Measurements from ENCODE around the gene TBC1D22B.

Gene TBC1D22B

DNA sequence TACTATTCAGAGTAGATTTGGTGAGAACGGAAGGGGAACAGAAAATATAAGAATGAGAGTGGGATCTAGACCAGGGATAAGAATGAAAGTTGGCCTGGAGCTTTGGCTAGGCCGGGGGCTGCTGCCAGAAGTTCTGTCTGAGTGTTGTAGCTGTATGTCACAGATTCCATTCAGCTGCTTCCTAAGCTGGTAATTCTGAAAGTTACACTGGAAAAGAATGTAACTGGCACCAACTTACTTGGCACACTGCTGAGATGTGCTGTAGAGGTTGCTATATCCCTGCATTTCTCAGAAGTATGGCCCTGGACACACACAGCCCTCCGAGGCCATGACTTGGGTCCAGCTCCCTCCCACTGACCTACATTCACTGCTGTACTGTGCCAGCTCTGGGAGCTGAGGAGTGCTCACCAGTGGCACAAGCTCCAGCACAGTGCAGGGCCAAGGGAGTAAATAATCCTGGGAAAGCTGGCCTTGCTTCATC, 26.1 kb downstream of the TBC1D22B start:
- Histone ChIP-seq H3K9ac (ENCODE audit: low read length) (no peak overlapping the region), H2AFZ (ENCODE audit: low read depth, low read length, severe bottlenecking) (no peak overlapping the region), H3K9me2 (replicated peaks; ENCODE audit: insufficient read depth, low read length) (no peaks in the 10 kb centered on the region), H3K4me2 (ENCODE audit: low read depth, low read length, poor library complexity, severe bottlenecking) (no peak overlapping the region), H3K27ac (ENCODE audit: low read depth, low read length) (no peak overlapping the region), H3K36me3 (ENCODE audit: low read length) (no peaks in the 10 kb centered on the region), H3K9me3 (ENCODE audit: insufficient read depth, low read length) (no peaks in the 10 kb centered on the region), H3F3A (ENCODE audit: insufficient read depth) (no peaks in the 10 kb centered on the region), H3K27me3 (ENCODE audit: low read length) (no peaks in the 10 kb centered on the region), H3K79me2 (ENCODE audit: insufficient read depth, low read length) (no peaks in the 10 kb centered on the region), H3K4me3 (ENCODE audit: insufficient read depth, low read length, poor library complexity, severe bottlenecking) (no peak overlapping the region), H4K20me1 (ENCODE audit: low read depth, low read length) (no peaks in the 10 kb centered on the region)
- TF ChIP-seq, protein P1, sequence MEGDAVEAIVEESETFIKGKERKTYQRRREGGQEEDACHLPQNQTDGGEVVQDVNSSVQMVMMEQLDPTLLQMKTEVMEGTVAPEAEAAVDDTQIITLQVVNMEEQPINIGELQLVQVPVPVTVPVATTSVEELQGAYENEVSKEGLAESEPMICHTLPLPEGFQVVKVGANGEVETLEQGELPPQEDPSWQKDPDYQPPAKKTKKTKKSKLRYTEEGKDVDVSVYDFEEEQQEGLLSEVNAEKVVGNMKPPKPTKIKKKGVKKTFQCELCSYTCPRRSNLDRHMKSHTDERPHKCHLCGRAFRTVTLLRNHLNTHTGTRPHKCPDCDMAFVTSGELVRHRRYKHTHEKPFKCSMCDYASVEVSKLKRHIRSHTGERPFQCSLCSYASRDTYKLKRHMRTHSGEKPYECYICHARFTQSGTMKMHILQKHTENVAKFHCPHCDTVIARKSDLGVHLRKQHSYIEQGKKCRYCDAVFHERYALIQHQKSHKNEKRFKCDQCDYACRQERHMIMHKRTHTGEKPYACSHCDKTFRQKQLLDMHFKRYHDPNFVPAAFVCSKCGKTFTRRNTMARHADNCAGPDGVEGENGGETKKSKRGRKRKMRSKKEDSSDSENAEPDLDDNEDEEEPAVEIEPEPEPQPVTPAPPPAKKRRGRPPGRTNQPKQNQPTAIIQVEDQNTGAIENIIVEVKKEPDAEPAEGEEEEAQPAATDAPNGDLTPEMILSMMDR (IDR thresholded peaks at IDR 0.05; ENCODE audit: insufficient read depth, low read length, poor library complexity, severe bottlenecking): no peak
- no peak for TF ChIP-seq EZH2phosphoT487 (conservative IDR thresholded peaks at IDR 0.05; ENCODE audit: low read length)

DNA sequence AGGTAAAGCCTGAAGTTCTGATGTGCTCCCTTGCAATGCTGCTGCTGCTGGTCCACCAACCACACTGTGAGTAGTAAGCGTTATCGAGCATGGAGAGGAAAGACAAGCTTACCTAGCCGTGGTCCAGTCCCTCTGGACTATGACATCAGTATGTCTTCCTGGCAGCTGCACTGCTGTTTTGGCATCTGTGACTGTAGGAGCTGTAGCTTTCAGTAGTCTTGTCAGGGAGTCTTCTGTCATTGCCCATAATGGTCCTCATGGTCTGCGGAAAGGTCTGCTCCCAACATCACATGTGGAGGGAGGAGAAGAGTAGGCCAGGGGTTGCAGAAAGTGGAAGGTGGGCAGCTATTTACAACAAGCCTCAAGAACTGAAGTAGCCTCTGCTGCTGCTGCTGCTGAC, 27.2 kb downstream of the TBC1D22B start:
- Histone ChIP-seq H3K4me3 (ENCODE audit: insufficient read depth, low read length, poor library complexity, severe bottlenecking) (no peak overlapping the region), H3K27me3 (ENCODE audit: low read length) (no peaks in the 10 kb centered on the region), H3K27ac (ENCODE audit: low read depth, low read length) (no peak overlapping the region), H3K9ac (ENCODE audit: low read length) (no peak overlapping the region), H3K4me2 (ENCODE audit: low read depth, low read length, poor library complexity, severe bottlenecking) (no peak overlapping the region), H3F3A (ENCODE audit: insufficient read depth) (no peaks in the 10 kb centered on the region), H4K20me1 (ENCODE audit: low read depth, low read length) (no peaks in the 10 kb centered on the region), H2AFZ (ENCODE audit: low read depth, low read length, severe bottlenecking) (no peak overlapping the region), H3K36me3 (ENCODE audit: low read length) (no peaks in the 10 kb centered on the region), H3K79me2 (ENCODE audit: insufficient read depth, low read length) (no peaks in the 10 kb centered on the region), H3K9me3 (ENCODE audit: insufficient read depth, low read length) (no peaks in the 10 kb centered on the region), H3K9me2 (replicated peaks; ENCODE audit: insufficient read depth, low read length) (no peaks in the 10 kb centered on the region)
- TF ChIP-seq EZH2phosphoT487 (conservative IDR thresholded peaks at IDR 0.05; ENCODE audit: low read length): no peak

DNA sequence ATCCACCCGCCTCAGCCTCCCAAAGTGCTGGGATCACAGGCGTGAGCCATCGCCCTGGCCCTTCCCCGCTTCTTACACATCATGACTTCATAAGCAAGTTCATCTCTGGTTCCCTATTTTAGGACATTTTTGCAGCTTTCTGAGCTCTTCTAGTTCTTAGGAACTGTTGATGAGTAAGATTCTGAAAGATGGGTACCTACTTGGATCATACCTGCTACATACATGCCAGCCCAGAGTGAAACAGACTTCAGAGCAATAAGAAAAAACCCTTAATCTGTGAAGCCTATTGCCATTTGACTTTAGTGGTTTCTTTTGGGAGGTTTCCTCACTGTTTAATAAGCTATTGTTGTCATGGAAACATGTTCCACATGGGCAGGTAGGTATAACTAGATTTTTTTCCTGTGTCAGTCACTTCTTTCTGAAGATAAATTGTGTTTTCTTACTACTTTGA, 28.3 kb downstream of the TBC1D22B start:
- no peaks in the 10 kb centered on the region for H3K27me3 ChIP-seq (ENCODE audit: low read length)
- no peak overlapping the region for H3K27ac ChIP-seq (ENCODE audit: low read depth, low read length)
- H2AFZ ChIP-seq (ENCODE audit: low read depth, low read length, severe bottlenecking): no peak overlapping the region
- no peak for TF ChIP-seq EZH2phosphoT487 (conservative IDR thresholded peaks at IDR 0.05; ENCODE audit: low read length)
- TF ChIP-seq, protein P1 (IDR thresholded peaks at IDR 0.05; ENCODE audit: insufficient read depth, low read length, poor library complexity, severe bottlenecking): no peak
- no peak overlapping the region for H3K9ac ChIP-seq (ENCODE audit: low read length)
- H3K36me3 ChIP-seq (ENCODE audit: low read length): no peaks in the 10 kb centered on the region
- H3K79me2 ChIP-seq (ENCODE audit: insufficient read depth, low read length): no peaks in the 10 kb centered on the region
- no peak overlapping the region for H3K4me3 ChIP-seq (ENCODE audit: insufficient read depth, low read length, poor library complexity, severe bottlenecking)
- no peaks in the 10 kb centered on the region for H3K9me3 ChIP-seq (ENCODE audit: insufficient read depth, low read length)
- no peaks in the 10 kb centered on the region for H4K20me1 ChIP-seq (ENCODE audit: low read depth, low read length)
- H3K4me2 ChIP-seq (ENCODE audit: low read depth, low read length, poor library complexity, severe bottlenecking): no peak overlapping the region
- no peaks in the 10 kb centered on the region for H3F3A ChIP-seq (ENCODE audit: insufficient read depth)
- no peaks in the 10 kb centered on the region for H3K9me2 ChIP-seq (replicated peaks; ENCODE audit: insufficient read depth, low read length)

DNA sequence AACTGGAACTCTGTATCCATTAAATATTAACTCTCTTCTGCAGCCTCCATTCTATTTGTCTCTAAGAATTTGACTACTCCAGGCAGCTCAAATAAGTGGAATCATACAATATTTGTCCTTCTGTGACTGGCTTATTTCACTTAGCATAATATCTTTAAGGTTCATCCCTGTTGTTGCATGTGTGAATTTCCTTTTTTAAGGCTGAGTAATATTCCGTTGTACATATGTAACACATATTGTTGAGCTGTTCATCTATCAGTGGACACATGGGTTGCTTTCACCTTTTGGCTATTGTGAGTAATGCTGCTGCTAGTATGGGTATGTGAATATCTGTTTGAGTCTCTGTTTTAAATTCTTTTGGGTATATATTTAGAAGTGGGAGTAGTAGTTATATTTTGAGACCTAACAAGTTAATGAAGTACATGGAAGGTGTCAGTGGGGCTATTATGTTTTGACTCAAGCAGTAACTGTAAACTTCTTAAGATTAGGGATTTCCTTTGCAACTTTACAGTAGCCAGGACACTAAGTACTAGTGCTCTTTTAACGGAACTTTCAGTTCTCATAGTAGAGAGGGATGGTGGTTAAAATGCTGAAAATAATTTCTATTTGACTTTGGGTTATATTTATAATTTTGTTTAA, 30.1 kb downstream of the TBC1D22B start:
- Histone ChIP-seq H3K9me3 (ENCODE audit: insufficient read depth, low read length) (no peaks in the 10 kb centered on the region), H4K20me1 (ENCODE audit: low read depth, low read length) (no peaks in the 10 kb centered on the region), H2AFZ (ENCODE audit: low read depth, low read length, severe bottlenecking) (no peak overlapping the region), H3K79me2 (ENCODE audit: insufficient read depth, low read length) (no peaks in the 10 kb centered on the region), H3K9ac (ENCODE audit: low read length) (no peak overlapping the region), H3K4me3 (ENCODE audit: insufficient read depth, low read length, poor library complexity, severe bottlenecking) (no peak overlapping the region), H3K9me2 (replicated peaks; ENCODE audit: insufficient read depth, low read length) (no peaks in the 10 kb centered on the region), H3K27ac (ENCODE audit: low read depth, low read length) (no peak overlapping the region), H3F3A (ENCODE audit: insufficient read depth) (no peaks in the 10 kb centered on the region), H3K36me3 (ENCODE audit: low read length) (no peaks in the 10 kb centered on the region; the same call in 1 of the 2 replicates), H3K4me2 (ENCODE audit: low read depth, low read length, poor library complexity, severe bottlenecking) (no peak overlapping the region), H3K27me3 (ENCODE audit: low read length) (no peaks in the 10 kb centered on the region)
- TF ChIP-seq, protein P1 (IDR thresholded peaks at IDR 0.05; ENCODE audit: insufficient read depth, low read length, poor library complexity, severe bottlenecking): no peak
- no peak for TF ChIP-seq EZH2phosphoT487 (conservative IDR thresholded peaks at IDR 0.05; ENCODE audit: low read length)

All from SU-DHL-6 (cell line).